HFFc6 (cell line): ENCODE data around the gene BRWD1. TPM values are rescaled to one million over a fixed set of nuclear protein-coding genes. Genes with fewer than 3 reads are reported as not detected.

ENCODE experiments used
- DNase-seq: peaks from one replicate; pipeline ENCODE4 v3.0.0-alpha.2; 2018
- H3K27ac Mint-ChIP-seq: 2 replicates; pipeline ENCODE4 v1.8.0; 2020; ENCODE audit warnings: mild to moderate bottlenecking, mixed read lengths
- H3K27me3 Mint-ChIP-seq: 2 replicates; pipeline ENCODE4 v1.8.0; 2021; ENCODE audit warnings: mild to moderate bottlenecking, moderate library complexity, mixed read lengths; ENCODE audit not compliant: insufficient read depth
- H3K36me3 Mint-ChIP-seq: 2 replicates; pipeline ENCODE4 v1.8.0; 2021; ENCODE audit warnings: low read depth, mixed read lengths
- H3K4me1 Mint-ChIP-seq: 2 replicates; pipeline ENCODE4 v1.8.0; 2020; ENCODE audit warnings: low read depth, mixed read lengths
- H3K4me3 Mint-ChIP-seq: 2 replicates; pipeline ENCODE4 v1.8.0; 2020; ENCODE audit warnings: mild to moderate bottlenecking, moderate library complexity, mixed read lengths
- H3K9me3 Mint-ChIP-seq: 2 replicates; pipeline ENCODE4 v1.8.0; 2020; ENCODE audit warnings: mild to moderate bottlenecking, mixed read lengths
- total RNA-seq, 6 experiments: library from RNA; stranded (reverse); fragmentation: NEBNext Ultra II Directional; extraction: Animal tissue kit (Norgen Biotek cat#: 25700); gene quantifications; 2 replicates in 1 of 6; 3 replicates in 5 of 6; pipeline ENCODE4 v1.2.3, GENCODE V29; 2021
- TF ChIP-seq, protein P1 (sequence below): fragments of 200-600 bp; sonication (generic); IDR thresholded peaks from 2 replicates; pipeline ENCODE4 v1.5.0; 2021; ENCODE audit warnings: antibody characterized with exemption, mild to moderate bottlenecking

BRWD1 gene
- total RNA-seq, 6 experiments from 2014 or later, result 15.0 to 17.7 (median 15.9) TPM

DNA sequence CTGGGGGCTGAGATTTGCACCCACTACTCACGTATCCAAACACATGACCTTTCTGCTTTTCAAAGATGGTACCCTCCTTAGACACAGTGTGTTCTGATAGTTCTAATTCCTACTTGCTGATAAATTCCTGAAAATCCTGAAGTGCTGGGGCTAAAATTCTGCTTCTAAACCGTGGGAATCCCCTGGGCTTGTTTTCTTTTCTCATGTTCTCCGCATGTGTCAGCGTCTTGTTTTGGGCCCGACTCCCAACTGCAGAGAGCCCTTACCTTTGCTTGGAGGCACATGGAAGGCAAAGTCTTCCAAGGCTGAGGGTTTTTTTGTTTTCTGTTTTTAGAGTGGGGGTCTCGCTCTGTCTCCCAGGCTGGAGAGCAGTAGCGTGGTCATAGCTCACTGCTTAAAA lies 157.4 kb downstream of the BRWD1 start:
- Mint-ChIP-seq H3K9me3 (no peaks in the 10 kb centered on the region), H3K36me3 (no peaks in the 10 kb centered on the region), H3K27ac (no peak overlapping the region; the same call in 1 of the 2 replicates), H3K4me3 (no peak overlapping the region), H3K4me1 (no peaks in the 10 kb centered on the region), H3K27me3 (peaks cover 23% of the 10 kb centered on the region)
- TF ChIP-seq, protein P1, sequence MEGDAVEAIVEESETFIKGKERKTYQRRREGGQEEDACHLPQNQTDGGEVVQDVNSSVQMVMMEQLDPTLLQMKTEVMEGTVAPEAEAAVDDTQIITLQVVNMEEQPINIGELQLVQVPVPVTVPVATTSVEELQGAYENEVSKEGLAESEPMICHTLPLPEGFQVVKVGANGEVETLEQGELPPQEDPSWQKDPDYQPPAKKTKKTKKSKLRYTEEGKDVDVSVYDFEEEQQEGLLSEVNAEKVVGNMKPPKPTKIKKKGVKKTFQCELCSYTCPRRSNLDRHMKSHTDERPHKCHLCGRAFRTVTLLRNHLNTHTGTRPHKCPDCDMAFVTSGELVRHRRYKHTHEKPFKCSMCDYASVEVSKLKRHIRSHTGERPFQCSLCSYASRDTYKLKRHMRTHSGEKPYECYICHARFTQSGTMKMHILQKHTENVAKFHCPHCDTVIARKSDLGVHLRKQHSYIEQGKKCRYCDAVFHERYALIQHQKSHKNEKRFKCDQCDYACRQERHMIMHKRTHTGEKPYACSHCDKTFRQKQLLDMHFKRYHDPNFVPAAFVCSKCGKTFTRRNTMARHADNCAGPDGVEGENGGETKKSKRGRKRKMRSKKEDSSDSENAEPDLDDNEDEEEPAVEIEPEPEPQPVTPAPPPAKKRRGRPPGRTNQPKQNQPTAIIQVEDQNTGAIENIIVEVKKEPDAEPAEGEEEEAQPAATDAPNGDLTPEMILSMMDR, result no peak
- no peak for DNase-seq

DNA sequence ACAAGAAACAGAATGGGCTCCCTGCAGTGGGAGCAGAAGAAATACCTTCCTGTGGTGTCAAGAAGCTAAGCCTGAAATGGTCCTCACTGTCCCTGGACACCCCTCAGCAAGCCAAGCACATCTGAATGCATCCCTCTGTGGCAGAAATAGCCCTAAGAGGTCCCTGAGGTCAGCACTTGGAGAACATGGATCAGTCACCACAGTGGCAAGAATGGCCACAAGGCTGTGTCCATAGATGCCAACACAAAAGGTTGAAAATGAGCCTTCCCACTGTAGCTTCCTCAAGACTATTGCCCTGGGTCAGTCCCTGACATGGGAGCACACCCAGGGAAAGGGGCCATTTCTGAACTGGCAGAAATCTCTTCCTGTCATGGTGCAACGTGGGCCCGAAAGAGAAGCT lies 157.9 kb downstream of the BRWD1 start:
- DNase-seq, result no peak
- no peaks in the 10 kb centered on the region for H3K4me1 Mint-ChIP-seq
- no peak overlapping the region for H3K4me3 Mint-ChIP-seq
- H3K27ac Mint-ChIP-seq, result no peak overlapping the region; the same call in 1 of the 2 replicates
- TF ChIP-seq, protein P1, result no peak
- H3K9me3 Mint-ChIP-seq, result no peaks in the 10 kb centered on the region
- H3K27me3 Mint-ChIP-seq, result peaks cover 27% of the 10 kb centered on the region
- H3K36me3 Mint-ChIP-seq, result no peaks in the 10 kb centered on the region

DNA sequence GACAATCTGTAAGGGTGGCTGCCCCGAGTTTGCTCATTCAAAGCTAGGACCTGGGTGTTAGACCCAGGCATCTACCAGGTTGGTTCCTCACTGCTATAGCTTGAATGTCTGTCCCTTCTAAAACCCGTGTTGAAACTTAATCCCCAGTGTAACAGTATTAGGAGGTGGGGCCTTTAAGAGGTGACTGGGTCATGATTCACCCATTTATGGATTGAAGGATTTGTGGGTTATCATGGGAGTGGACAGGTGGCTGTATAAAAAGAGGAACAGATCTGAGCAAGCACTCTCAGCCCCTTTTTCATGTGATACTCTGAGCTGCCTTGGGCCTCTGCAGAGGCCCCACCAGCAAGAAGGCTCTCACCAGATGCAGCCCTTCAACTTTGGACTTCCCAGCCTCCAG lies 159.6 kb downstream of the BRWD1 start:
- Mint-ChIP-seq H3K27me3 (peaks cover 38% of the 10 kb centered on the region), H3K27ac (no peak overlapping the region), H3K4me1 (no peaks in the 10 kb centered on the region), H3K4me3 (no peak overlapping the region), H3K9me3 (no peaks in the 10 kb centered on the region), H3K36me3 (no peaks in the 10 kb centered on the region)
- TF ChIP-seq, protein P1, result no peak
- no peak for DNase-seq

DNA sequence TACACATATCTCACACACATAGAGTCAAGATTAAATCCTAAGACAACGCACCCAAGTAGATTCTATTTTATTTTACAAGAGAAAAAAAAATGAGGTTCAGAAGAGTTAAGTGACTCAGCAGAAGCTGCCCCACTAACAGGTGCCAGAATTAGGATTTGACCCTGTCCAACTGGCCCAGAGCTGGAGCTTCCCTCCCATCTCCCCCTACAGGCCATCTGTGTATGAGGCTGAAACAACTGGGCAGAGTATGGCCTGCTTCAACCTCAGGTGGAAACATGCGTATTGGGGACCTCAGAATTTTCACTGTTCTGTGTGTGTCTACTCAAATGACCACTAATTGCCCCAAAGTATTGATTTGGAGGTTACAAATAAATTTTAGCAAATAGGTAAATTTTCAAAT lies 160.1 kb downstream of the BRWD1 start:
- no peak for DNase-seq
- Mint-ChIP-seq H3K4me1 (no peaks in the 10 kb centered on the region), H3K9me3 (no peaks in the 10 kb centered on the region), H3K4me3 (no peak overlapping the region), H3K27me3 (peaks cover 38% of the 10 kb centered on the region), H3K27ac (no peak overlapping the region), H3K36me3 (no peaks in the 10 kb centered on the region)
- TF ChIP-seq, protein P1, result peak; percentile 74

DNA sequence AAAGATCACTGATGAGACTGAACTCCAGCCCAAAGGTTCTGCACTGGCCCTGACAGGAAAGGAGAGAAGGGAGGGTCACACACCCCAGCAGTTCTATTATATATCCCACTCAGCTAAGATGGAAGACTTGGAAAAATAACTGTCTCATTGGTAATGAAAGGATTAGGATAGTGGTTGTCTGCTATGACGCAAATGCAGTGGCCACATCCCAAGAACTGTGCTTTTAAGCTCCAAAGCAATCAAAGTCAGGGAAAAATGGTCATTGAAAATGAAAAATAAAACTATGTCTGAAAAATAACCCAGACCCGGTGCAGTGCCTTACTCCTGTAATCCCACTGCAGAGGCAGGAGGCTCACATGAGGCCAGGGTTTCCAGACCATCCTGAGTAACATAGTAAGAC lies 161.2 kb downstream of the BRWD1 start:
- H3K36me3 Mint-ChIP-seq, result no peaks in the 10 kb centered on the region
- H3K4me3 Mint-ChIP-seq, result no peak overlapping the region
- TF ChIP-seq, protein P1, result no peak
- H3K4me1 Mint-ChIP-seq, result no peaks in the 10 kb centered on the region
- H3K9me3 Mint-ChIP-seq, result no peaks in the 10 kb centered on the region
- no peak overlapping the region for H3K27ac Mint-ChIP-seq
- no peak for DNase-seq
- peaks cover 38% of the 10 kb centered on the region for H3K27me3 Mint-ChIP-seq

DNA sequence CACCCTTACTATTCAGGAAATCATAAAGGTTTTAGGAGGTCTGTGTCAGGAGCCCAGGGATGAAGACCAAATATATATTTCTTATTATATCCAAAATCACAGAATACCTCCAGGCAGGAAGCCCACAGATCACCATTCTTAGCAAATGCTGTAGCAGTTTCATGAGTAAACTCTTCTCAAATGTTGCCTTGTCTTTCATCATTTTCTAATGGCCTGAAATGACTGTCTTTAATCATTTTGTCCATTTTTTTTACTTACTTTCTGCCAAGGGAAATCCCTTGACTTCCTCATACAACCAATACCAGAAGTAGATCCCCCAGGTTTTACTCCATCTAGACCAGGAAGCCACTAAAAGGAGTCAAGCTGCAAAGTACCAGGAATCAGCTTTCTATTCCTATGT lies 162.6 kb downstream of the BRWD1 start:
- Mint-ChIP-seq H3K4me1 (no peaks in the 10 kb centered on the region), H3K9me3 (no peaks in the 10 kb centered on the region), H3K4me3 (no peak overlapping the region), H3K27me3 (peaks cover 38% of the 10 kb centered on the region), H3K27ac (no peak overlapping the region), H3K36me3 (no peaks in the 10 kb centered on the region)
- TF ChIP-seq, protein P1, result no peak
- DNase-seq, result no peak
